NCI-H2196 treated with DMSO at 0.1 percent for 48 hours (cell line): ENCODE measurements around the gene NPRL2.
A peak's percentile ranks its signal among the peaks of the same experiment; 100 is the strongest.

ENCODE experiments used
- DNase-seq: peaks from one replicate; lab custom pipeline; 2025; ENCODE audit not compliant: unreplicated experiment; lab: John Stamatoyannopoulos, UW

The NPRL2 gene

DNA sequence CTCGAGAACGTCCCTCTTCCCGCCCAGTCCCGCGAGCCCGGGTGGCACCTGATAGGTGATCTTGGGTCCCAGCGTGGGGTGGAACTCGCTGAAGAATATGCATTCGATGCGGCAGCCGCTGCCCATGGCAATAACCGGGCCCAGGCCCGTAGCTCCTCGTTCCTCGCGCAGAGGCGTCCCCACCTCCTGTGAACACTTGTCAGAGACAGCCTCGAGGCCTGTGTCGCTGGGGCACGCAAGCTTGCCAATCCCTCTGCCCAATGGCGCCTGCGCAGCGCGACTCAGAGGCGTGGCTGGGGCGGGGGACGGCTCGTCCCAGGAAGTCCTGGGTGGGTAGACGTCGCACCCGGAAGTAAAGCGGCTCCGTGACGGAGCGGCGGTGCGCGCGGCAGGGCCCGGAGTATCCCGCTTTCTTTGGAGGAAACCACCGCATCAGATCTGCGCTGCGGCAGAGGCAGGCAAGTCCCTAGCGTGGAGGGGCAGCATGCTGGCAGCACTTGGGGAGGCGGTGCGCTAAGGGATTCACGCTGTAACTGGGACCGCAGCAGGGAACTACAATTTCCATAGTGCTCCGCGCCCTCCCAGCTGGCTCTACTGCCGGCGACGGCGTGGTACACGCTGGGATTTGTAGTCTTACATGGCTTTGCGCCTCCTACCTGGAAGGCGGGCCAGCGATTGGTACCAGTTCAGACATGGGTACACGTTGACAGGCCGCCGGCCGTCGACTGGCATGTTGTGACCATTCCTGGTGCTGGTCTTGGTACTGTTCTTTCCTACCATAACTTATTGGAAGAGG is at the start of gene NPRL2, which contains the start of gene CYB561D2:
Gene NPRL2 (minus strand): TSS at position 249 of the 796 bp plus-strand sequence. CDS start 123 bp downstream, at position 126.
Gene CYB561D2 (plus strand): TSS at position 336 of the 796 bp plus-strand sequence. CDS start 572 bp downstream, outside the sequence.
- DNase-seq: peak; percentile 66

DNA sequence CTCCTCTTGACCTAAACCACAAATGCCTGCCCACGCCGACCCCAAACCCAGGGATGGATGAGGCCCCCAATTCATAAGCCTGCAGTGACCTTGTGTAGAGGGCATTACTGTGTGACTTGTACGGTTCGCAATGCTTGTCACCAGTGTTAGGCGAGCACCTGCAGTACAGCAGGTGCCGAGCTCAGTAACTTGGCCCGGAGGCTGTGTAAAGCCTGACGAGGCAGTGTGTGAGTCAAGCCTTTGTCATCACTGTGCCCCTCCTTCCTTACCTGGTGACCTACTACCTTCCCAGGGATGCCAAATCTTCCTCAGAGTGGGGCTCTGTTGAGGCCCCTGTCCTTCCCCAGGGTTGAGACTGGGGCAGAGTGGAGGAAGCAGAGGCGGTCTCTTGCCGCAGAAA is 45.9 kb upstream of the NPRL2 start:
- no peak for DNase-seq

DNA sequence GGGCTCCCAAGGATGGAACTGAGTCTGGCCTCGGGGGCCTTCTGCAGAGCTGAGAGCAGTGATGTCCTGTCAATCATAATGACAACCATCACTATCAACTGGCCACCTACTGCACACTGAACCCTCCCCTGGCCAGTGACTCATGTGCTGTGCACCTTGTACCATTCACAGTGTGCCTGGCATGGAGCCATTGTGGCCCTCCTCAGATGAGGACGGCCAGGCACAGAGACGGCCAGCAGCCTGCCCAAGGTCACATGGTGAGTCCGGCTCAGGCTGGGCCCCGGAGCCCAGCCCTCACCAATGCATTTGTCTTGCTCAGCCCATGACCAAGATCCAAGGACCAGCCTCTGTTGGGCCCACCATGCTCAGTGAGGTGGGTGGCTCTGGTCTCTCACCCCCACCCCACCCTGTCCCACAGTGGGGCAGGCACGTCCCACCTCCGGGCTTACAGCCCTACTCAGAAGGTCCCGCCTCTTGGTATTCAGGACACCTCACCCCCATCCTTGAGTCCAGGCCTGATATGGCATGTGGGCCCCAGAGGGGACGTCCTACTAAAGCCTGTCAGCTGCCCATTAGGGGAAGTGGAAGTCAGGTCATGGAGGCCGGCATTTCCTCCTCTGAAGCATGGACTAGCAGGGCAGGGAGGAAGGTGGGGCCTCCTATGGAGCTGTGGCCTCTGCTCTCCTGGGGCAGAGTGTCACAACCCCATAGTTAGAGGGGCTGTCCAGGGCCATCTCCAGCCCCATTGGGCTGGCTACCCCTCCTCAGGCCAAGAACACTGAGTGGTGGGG is 44.7 kb upstream of the NPRL2 start:
- DNase-seq: no peak

DNA sequence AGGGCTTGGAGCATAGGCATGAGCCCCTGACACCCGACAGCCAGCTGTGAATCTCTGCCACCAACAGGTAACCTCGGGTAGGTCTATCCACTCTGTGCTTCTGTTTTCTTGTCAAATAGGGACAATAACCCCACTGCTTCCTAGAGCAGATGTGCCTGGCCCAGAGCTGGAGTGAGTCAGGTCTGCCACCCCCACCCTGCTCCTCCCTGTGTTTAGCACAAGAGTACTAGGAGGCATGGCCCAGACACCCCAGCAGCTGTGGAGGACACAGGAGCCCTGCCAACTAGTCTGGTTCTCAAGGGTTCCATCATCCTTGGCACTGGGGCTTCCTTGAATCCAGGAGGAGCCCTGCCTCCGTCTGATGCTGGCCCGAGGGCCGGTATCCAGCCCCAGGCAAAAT is 42.5 kb upstream of the NPRL2 start:
- no peak for DNase-seq

DNA sequence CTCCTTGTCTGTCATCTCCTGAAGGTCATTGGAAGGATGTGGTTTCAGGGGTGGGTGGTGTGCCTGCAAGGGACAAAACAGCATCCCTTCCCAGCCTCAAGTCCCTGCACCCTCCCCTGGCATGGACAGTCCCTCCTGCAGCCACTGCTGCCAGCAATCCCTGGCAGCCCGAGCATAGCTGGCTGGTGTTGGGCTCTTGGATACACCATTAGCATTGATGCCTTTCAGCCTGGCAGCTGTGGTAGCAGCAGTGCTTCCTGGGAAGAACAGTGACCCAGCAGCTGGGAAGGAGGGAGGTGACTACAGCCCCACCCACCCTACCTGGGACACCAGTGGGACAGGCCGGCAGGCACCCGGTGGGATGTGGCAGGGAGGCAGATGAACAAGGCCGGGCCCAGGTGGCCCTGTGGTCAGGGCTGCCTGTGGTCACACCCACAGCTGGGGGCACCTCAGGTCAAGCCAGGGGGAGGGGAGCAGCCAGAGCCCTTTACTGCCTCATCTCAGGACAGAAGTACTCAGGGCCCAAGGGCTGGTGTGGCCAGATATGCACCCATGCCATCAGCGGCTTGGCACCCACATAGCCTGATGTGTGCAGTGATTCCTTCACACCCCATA is 41.6 kb upstream of the NPRL2 start:
- no peak for DNase-seq

DNA sequence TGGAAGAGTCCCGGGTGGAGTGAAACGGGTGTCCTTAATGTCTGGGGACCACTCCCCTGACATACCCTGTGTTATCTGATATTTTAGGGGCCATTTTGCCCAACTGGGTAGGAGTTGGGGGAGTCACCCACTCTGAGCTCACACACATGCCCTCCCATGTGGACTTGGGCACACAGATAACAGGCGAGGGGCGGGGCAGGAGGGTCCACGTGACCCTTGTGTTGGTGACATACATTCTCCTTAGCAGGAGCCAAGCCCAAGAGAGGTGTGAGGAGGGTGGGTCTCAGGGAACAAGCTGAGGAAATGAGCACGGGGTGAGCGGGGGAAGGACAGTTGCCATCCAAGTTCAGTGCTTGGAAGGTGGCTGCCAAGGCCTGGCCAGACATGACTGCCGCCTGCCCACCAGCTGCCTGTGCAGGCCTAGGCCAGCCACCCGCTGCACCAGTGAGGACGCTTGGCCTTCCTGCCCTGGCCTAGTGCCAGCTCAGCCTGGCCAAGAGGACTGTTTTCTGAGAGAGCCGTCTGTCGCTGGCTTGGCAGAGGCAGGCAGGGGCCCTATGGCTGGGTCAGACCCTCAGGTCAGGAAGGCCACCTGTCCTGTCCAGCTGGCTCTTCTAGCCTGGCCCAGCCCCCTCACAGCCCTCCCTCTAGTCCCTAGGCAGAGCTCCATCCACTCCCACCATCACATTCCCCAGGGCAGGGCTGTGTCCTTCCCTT is 40.1 kb upstream of the NPRL2 start:
- peak; percentile 57 for DNase-seq

DNA sequence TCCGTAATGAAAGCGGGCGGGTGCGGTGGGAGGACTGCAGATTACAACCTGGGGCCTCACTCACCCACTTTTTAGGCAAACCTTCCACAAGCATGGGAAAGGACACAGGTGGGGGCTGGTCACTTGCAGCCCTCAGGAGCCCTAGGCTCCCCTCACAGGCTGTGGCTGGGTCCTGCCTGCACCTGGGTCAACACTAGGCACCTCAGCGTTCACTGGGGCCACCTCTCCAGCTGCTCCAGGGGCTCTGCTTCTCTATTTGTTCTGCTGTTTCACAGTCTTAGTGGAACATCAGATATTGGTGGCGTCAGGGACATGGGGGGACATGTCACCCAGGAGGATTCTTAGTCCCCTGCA is 38.8 kb upstream of the NPRL2 start:
- no peak for DNase-seq

DNA sequence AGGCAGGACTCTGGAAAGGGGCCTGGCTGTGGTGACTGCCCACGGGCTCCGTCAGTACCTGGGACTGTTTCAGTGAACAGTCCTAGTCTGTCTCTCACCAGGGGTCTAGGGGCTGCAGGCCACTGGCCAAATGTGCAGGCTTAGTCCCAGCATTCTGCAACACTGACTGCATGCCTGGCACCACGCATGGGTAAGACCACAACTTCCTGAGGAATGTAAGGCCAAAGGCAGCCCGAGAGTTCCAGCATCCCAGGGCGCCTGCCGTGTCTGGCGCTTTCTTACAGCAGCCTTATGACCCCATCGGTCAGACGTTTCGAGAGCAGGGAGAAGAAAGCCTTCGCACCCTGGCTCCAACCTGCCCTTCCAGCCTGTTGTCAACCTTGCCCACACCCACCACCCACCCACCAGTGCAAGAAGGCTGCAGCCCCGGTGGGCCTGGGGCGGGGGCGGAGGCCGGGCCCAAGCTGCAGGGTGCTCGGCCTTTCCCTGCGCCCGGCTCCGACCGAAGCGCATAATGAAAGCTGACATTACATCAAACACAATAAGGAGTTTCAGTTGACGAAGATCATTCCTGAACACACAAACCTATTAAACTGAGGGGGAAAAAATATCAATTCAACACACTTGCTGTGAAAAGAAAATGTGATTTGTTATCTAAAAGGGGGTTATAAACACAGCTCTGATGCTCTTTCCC is 38.3 kb upstream of the NPRL2 start:
- no peak for DNase-seq

DNA sequence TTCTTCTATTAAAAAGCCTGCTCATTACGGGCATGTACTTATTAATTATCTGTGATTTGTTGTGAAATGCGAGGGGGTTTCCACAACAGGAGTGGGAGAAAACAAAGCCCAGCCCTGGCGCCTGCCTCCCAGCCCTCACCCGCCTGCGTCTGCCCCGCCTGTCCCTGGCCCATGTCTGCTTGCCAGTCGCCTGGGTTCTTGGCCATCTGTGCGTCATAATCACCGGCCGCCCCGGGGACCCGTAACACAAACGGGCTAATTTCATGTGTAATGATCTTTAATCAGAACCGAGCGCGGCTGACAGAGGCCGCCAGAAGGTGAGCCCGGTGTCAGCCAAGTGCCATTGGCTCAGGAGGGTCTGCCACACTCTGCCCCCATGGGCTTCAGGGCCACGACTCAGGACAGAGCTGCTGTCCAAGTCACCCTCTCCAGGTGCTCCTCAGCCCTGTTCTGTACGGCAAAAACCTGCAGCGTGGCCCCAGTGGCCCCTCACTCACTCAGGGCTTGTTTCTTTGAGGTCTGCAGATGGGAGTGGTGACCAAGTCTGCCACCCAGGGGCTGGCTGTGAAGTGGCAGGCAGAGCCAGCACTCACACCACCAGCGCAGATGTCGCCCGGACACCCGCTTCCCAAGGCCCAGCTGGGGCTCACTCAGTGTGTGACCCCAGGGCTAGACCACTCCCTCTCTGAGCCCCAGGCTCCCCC is 37.6 kb upstream of the NPRL2 start:
- no peak for DNase-seq

DNA sequence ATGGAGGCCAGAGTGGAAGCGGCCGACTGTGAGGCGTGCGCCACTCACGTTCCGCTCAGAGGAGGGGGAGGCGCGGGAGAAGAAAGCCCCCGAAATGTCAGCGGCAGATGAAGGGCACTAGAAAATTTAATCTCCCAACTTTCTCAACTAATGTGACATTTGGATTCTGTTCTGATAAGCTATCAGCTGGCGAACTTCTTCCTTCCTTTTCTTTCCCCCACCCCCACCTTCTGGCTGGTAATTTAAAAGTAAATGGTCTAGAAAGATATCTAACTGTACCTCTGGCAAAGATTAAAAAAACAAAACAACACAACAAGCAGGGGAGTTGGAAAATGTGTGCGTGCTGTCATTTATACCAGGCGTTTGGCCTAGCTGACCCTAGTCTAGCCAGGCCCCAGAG is 35.2 kb upstream of the NPRL2 start:
- no peak for DNase-seq

DNA sequence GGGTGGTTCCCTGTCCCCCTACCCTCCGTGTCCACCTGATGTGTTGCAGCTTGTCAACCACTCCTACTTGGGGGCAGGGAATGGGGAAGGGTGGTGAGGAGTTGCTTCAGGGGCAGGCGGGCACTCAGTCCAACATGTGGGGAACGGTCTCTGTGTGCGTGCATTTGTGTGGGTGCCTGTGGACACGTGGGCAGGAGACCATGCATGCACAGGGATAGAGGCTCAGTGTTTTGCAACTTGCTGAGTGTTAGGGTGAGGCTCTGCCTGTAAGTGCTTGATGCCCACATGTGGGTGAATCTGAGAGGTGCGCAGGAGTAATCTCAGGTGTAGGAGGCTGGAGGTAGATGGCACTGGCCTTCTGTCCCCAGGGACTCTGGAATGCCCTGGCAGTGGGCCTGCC is 33.2 kb upstream of the NPRL2 start:
- no peak for DNase-seq

DNA sequence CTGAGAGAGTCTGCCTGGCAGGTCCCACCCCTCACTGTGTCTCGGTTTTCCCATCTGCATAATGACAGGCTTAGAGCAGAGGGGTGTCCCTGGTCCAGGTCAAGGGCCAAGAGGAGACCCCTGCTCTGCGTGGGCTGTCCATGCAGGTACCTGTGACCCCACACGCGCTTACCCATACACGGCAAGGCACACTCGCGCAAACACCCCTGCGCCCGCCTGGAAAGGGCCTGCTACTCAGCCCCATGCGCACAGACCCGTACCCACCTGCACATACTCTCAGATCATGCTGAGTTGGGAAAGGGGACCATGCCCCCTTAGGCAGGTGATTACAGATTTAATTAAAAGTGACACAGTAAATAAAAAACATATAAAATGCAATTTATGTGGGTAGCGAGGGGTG is 32.1 kb upstream of the NPRL2 start:
- no peak for DNase-seq

DNA sequence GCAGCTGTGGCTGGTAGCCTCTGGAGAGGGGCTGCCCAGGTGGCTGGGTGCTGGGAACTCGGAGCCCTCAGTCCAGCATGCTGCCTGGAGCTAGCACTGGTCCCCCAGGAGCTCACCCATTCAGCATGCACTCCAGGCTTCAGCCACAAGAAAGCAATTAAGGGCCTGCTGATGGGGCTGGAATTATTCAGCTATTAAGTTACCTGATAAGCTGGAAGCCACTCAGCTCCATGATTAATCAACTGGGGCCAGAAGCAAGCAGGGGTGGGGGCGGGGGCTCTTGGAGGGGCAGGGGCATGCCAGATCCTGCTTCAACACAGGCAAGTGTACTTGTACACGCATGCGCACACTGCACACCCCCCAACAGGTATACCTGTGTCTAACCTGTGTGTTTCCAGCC is 30.8 kb upstream of the NPRL2 start:
- DNase-seq: no peak

DNA sequence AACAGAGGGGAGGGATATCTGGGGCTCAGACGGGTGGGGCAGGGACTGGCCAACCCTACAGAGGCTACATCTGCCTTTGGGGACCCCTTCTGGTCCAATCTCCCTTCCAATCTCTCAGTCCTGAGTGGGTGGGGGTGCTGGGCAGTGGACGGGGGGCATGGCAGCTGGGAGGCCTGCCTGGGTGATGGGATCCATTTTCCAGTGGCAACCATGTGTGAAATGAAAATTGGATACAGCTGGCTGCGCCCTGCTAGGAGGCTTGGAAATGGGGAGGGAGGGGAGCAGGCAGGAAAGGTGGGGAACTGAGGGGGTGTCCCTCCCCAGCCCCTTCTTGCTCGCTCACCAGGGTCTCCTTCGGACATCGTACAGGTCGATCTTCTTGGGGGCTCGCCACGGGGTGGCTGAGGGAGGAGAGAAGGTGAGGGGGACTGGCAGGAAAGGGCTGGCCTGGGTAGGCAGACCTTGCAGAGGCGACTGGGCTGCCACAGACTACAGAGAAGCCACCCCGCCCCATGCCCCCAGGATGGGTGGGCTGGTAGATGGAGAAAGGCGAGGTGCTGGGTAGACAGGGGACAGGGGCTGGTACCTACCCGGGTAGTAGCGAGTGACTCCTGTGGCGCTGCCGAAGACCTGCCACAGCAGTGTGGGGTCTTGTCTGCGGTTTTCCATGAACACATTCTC is 30.0 kb upstream of the NPRL2 start:
- no peak for DNase-seq

DNA sequence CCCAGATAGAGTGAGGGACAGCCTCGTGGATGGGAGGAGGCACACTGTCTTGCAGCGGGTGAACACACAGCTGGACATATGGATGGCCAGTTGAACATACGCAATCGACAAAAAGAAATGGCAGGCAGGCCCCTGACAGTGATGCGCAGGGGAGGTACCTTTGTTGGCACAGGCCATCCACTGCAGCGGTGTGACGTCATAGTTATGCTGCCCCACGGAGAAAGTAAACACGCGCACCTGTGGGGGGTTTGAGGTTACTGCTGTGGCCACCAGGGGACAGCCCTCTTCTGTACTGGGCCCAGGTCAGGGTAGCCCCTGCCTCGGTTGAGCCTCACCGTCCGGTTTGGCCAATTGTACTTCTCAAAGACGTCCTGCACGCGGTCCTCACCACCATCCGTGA is 28.2 kb upstream of the NPRL2 start:
- DNase-seq: no peak

DNA sequence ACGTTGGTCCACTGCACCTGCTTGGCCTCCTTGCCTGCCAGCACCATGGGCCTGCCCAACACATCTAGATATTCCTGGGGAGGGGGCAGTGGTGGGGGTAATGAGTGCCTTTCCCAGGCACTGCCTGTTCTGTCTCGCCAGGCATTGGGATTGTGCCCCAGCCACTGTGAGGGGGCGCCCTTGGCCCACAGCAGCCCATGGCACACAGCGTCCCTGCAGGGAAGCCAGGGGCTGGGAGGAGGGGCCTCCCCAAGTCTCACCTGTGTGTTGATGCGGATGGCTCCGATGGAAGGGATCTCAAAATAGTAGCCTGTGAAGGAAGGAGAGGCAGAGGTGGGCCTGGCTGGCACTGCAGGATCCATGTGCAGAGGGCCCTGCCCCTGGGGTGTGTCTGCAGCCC is 27.4 kb upstream of the NPRL2 start:
- no peak for DNase-seq

DNA sequence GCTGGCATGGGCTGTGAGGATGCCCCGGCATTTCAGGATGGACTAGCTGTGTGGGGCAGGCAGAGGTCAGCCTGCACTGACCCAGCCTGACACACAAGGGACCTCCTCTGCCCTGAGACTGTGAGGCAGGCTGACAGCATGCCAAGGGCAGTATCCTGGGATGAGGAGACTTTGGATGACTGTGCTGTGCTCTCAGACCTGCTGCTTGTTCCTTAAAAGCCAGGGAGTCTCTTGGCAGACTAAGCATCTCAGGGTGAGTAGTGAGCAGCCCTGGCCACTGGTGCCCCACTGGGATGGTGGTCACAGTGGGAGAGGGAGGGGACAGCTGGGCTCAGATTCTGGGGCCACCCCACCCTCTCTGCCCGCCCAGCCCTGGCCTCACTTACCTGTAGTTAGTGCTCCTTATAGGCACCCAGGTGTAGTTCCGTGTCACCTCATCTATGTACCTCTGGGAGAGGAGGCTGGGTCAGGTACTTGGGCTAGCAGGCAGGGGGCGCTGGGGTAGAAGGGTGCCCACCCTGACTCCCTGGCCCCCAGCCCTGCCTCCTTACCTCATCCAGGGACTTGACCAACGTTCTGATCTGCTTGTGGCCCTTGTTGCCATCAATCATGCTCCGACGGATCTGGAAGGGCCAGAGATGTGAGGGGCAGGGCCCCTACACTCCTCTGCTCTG is 24.8 kb upstream of the NPRL2 start:
- no peak for DNase-seq

DNA sequence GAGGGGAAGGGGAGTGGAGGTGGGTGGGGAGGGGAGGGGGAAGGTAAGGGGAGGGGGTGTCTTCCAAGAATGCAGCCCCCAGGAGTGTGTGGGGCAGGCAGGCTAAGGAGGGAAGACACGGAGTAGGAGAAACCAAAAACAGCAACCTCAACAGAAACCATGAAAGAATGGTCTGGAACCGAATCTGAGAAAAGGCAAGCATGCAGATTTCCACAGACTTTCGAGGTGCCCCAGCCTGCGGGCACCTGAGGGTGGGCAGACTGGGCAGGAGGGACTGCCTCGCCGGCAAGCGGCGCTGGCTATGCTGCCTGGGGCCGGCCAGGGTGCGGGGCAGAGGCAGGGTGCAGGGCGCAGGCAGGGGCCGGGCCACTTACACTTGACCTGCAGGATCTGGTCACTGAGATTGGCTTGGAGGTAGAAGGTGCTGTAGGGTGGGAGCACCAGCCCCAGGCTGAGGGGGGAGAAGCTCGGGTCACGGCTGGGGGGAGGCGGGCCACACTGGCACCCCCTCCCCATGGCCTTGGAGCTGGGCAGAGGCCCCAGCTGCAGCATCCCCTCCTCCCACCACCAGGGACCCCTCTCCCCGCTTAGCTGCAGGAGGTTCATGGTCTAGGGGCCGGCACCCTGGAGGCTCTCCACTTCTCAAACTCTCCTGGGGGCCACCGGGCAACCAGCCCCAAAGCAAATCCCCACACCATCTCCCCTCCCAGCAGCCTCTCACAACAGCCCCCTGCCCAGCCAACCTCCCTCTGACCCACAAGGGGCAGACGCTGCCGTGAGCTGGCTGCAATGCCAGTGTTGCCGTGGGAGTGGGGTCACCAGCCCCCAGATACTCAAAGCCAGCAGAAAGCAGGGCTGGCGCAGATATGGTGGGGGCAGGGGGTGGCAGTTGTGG is 24.0 kb upstream of the NPRL2 start:
- no peak for DNase-seq
